HepG2 (cell line): ENCODE data around the gene LRRC8E. TPM values are rescaled to one million over a fixed set of nuclear protein-coding genes. Genes with fewer than 3 reads are reported as not detected.

Experiments used
- ADNP ChIP-seq: sonication (generic); formaldehyde crosslinking; IDR thresholded peaks from 2 replicates; pipeline ENCODE4 v1.4.0; 2020; ENCODE audit warnings: missing genetic modification reagents
- AKAP8 ChIP-seq: sonication (generic); formaldehyde crosslinking; IDR thresholded peaks from 2 replicates; pipeline ENCODE4 v1.5.1; 2020; ENCODE audit warnings: mild to moderate bottlenecking, missing genetic modification reagents
- BCL3 ChIP-seq: sonication (generic); formaldehyde crosslinking; IDR thresholded peaks from 2 replicates; pipeline ENCODE4 v1.5.1; 2020; ENCODE audit warnings: mild to moderate bottlenecking, missing genetic modification reagents, moderate library complexity
- HES4 ChIP-seq: sonication (generic); formaldehyde crosslinking; IDR thresholded peaks from 2 replicates; pipeline ENCODE4 v1.9.0; 2021; ENCODE audit warnings: mild to moderate bottlenecking, missing genetic modification reagents, borderline replicate concordance
- HINFP ChIP-seq: sonication (generic); formaldehyde crosslinking; IDR thresholded peaks from 2 replicates; pipeline ENCODE4 v1.4.0; 2020; ENCODE audit warnings: low read depth, mild to moderate bottlenecking, missing genetic modification reagents
- MEF2D ChIP-seq: sonication (generic); formaldehyde crosslinking; IDR thresholded peaks from 2 replicates; pipeline ENCODE4 v1.5.1; 2020; ENCODE audit warnings: mild to moderate bottlenecking, missing genetic modification reagents
- RNF219 ChIP-seq: sonication (generic); formaldehyde crosslinking; IDR thresholded peaks from 2 replicates; pipeline ENCODE4 v1.5.0; 2020; ENCODE audit warnings: mild to moderate bottlenecking, missing genetic modification reagents
- TOPORS ChIP-seq: sonication (generic); formaldehyde crosslinking; IDR thresholded peaks from 2 replicates; pipeline ENCODE4 v1.8.0; 2023; ENCODE audit warnings: mild to moderate bottlenecking, missing genetic modification reagents
- ZFP36 ChIP-seq: fragments of 150-350 bp; IDR thresholded peaks from 2 replicates; pipeline ENCODE4 v1.6.1; 2018; ENCODE audit warnings: borderline replicate concordance, low read length, low read depth; ENCODE audit not compliant: partially characterized antibody
- ZNF451 ChIP-seq: sonication (generic); formaldehyde crosslinking; IDR thresholded peaks from 2 replicates; pipeline ENCODE4 v1.5.0; 2020; ENCODE audit warnings: mild to moderate bottlenecking, missing genetic modification reagents
- ZNF512B ChIP-seq: sonication (generic); formaldehyde crosslinking; IDR thresholded peaks from 2 replicates; pipeline ENCODE4 v1.5.1; 2020; ENCODE audit warnings: missing genetic modification reagents, mild to moderate bottlenecking, borderline replicate concordance
- ZNF691 ChIP-seq: sonication (generic); formaldehyde crosslinking; IDR thresholded peaks from 2 replicates; pipeline ENCODE4 v1.4.0; 2020; ENCODE audit warnings: missing genetic modification reagents, low read depth, mild to moderate bottlenecking, borderline replicate concordance
- polyA plus RNA-seq, 8 experiments: library from polyadenylated mRNA; depleted of rRNA in 3 of 8; stranded (reverse) in 7 of 8; unstranded in 1 of 8; fragments of >200 nt; fragmentation: Illumina TruSeq in 4 of 8; extraction: Trizol in 4 of 8; gene quantifications; 2 replicates each; pipeline versions ENCODE4 v1.2.1 to v1.2.3, GENCODE V29; 2011 to 2016; ENCODE audit warnings: low read depth in 4 of 8, missing spikeins in 1 of 8, mixed read lengths in 1 of 8; ENCODE audit not compliant: insufficient read depth in 1 of 8
- total RNA-seq, 5 experiments: library from RNA; depleted of rRNA; stranded (reverse); fragments of >200 nt; fragmentation: Illumina TruSeq; extraction: Trizol; gene quantifications; 2 replicates each; pipeline ENCODE4 v1.2.3, GENCODE V29; 2016; ENCODE audit warnings: low read depth in 1 of 5

Gene LRRC8E
- total and polyA plus RNA-seq, 2 of the 13 experiments (the other 11 are each of a cell fraction or from before 2014, with no cell fraction given): 8.0 to 10.3 TPM

GRCh38 chr19:7916103-7916954 is 28.0 kb downstream of the LRRC8E start (continued):
- TF ChIP-seq ADNP (CRISPR knock-in tag) (no peak), TOPORS (peak; percentile 37; the same call in 1 of the 2 replicates), AKAP8 (CRISPR knock-in tag) (peak; percentile 96), MEF2D (no peak), BCL3 (CRISPR knock-in tag) (peak; percentile 71), RNF219 (CRISPR knock-in tag) (no peak), HINFP (no peak), HES4 (CRISPR knock-in tag) (peak; percentile 43), ZNF451 (CRISPR knock-in tag) (peak; percentile 56; the same call in 1 of the 2 replicates), ZNF691 (0 out of 2 replicates have a peak, but pooled peaks have one; percentile 22), ZNF512B (CRISPR knock-in tag) (no peak), ZFP36 (peak; percentile 95)
